Epithelial cell of prostate (primary cell): ENCODE results near the gene MTR.
"Not testable (repeated sequence)": the region's sequence is repeated elsewhere in the genome, so short reads cannot be mapped to it uniquely, and the experiment has no call there.

Source experiments
- DNase-seq: peaks from one replicate; pipeline ENCODE4 v3.0.0-alpha.2; 2011; ENCODE audit warnings: low read depth, low spot score
- H3K27ac ChIP-seq: fragments of 450-650 bp; 2 replicates; pipeline ENCODE4 v1.5.1; 2017; ENCODE audit warnings: mild to moderate bottlenecking

MTR gene

GRCh38 chr1:236829085-236829484 is 34.0 kb downstream of the MTR start:
- H3K27ac ChIP-seq = no peak overlapping the region
- DNase-seq = no peak

- no peak overlapping the region for H3K27ac ChIP-seq
- DNase-seq = no peak
Observed at GRCh38 chr1:236830116-236830515, 35.0 kb downstream of the MTR start.

DNA sequence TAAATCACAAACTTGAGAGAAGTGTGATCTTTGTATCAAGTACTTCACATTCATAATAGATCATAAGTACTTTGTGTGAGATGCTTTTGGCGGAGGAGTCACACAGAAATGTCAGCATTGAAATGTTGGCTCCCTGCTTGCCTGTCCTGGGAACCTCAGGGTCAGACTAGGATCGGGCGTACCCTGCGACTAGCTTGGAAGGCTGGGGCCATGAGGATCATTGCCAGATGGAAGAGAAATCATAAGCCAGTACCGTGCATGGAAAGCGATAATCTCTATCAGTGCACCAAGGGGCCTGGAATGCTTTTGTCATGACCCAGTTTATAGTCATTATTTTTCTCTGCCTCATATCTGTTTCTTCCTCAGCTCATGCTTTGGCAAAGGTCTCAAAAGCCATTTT is 35.5 kb downstream of the MTR start:
- no peak for DNase-seq
- no peak overlapping the region for H3K27ac ChIP-seq

DNA sequence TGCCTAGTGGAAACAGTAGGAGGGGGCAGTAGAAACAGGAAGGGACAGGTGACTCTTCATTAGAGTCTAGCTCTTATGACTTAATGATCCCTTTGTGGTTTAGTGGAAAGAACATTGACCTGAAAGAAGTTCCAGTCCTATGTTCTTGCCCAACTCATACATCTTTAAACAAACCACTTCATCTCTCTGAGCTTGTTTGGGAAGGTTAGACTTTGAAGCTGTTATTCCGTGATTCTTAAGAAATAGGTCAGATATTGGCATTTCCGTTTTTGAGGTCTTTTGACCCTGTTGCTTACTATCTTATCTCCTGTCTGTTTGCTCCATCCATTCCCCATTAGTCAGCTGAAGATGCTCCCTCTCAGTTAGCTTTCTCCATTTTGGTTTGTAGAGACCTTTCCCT is 38.5 kb downstream of the MTR start:
- no peak overlapping the region for H3K27ac ChIP-seq
- DNase-seq = no peak

DNA sequence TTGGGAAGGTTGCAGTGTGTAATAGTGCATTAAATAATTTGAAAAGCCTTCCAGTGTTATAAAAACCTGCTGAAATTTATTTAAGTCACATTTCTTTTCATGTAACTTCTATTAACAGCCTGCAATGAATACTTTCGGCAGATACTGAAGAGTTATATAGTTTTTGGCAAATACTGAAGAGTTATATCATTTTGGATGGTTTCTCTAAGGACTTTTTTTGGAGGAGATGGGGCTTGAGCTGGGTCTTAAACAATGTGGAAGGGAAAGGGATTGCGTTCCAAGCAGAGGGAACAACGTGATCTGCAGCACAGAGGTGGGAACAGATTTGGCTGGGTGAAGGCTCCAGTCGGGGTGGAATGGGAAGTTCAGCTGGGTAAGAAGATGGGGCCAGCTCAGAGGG is 39.8 kb downstream of the MTR start:
- no peak for DNase-seq
- H3K27ac ChIP-seq = no peak overlapping the region

GRCh38 chr1:236835491-236835890 is 40.4 kb downstream of the MTR start:
- no peak overlapping the region for H3K27ac ChIP-seq
- DNase-seq = no peak

GRCh38 chr1:236836157-236836556 is 41.1 kb downstream of the MTR start:
- DNase-seq = no peak
- no peak overlapping the region for H3K27ac ChIP-seq

DNA sequence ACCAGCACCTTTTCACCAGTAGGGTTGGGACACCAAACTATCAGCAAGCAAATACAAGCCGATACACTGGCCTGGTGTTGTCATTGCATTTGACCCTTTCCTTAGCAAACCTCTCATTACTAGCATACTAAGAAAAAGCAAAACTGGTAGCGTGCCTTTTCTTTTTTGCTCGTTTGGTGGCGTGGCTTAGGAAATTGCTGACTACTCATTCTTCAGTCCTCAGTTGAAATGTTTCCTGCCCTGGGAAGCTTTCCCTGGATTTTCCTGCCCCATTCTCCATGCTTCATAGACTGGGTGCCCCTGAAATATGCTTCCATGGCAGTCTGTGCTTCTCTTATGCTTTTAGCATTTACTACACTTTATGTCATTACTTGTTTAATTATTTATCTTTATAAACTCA is 42.0 kb downstream of the MTR start:
- H3K27ac ChIP-seq = no peak overlapping the region
- DNase-seq = no peak

- no peak overlapping the region for H3K27ac ChIP-seq
- DNase-seq = no peak
Observed at GRCh38 chr1:236837897-236838296, 42.8 kb downstream of the MTR start.

GRCh38 chr1:236841341-236841740 is 46.2 kb downstream of the MTR start:
- DNase-seq = no peak
- H3K27ac ChIP-seq = no peak overlapping the region

- no peak for DNase-seq
- no peak overlapping the region for H3K27ac ChIP-seq
Observed at GRCh38 chr1:236844499-236845271, 49.6 kb downstream of the MTR start.

DNA sequence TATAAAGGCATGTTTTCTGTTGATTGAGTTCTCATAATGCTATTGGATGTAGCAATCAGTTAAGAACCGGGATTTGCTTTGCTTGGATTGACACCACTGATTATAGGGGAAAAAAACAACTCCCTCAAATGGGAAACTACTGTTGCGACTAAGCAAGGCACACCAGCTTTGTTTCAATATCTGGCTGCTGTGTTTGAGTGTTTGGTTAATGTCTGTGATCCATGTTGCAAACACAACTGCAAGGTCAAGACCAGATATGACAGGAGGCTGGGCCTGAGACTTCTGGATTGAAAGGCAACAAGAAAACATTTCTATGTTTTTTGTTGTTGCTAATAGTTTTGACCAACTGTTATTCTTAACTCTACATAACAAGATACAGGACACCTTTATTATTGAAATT is 50.7 kb downstream of the MTR start:
- H3K27ac ChIP-seq = no peak overlapping the region
- no peak for DNase-seq

DNA sequence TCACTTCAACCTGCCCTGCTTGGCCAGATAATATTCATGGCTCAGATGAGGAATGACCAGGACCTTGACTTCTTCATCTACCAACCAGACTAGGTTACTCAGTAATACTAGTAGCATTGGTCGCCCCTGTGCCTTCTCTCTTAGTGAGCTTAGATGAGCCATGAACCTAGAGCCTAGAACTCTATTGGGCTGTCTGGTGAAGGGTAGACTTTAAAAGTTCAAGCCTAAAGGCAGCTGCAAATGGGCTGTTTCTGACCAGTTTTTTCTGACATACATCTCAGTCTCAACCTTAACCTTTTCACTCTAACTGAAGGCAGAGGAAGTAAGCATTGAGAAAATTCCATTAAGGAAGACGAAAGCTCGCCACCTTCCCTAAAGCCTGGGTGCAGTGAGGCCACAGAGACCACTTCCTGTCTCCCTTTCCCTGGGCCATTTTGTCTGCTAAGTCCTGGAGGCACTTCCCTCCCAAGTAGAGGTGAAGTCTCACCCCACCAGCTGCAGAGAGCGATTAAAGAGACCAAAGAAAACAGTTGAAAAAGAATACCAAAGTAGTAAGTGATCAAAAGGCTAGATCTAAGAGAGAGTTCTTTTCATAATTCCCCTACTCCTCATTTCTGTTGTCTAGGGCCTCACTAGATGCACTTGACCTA is 53.3 kb downstream of the MTR start:
- H3K27ac ChIP-seq = no peak overlapping the region
- no peak for DNase-seq

- DNase-seq = no peak
- no peak overlapping the region for H3K27ac ChIP-seq
Observed at GRCh38 chr1:236850077-236850979, 55.2 kb downstream of the MTR start.

DNA sequence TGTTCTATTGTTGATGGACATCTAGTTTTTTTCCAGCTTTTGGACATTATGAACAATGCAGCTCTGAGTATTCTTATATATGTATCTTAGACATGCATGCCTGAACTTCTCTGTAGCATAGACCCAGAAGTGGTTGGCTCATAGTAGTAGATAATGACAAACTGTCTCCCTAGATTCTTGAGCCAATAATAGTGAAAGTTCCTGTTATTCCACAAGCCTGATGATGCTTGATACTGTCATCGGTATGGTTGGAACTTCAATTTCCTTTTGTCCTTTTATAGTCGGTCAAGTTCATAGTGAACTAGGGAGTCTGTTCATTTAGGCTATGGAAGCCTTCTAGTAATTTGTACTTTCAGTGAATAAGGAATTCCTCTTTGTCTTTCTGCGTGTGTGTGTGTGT is 56.8 kb downstream of the MTR start:
- no peak for DNase-seq
- H3K27ac ChIP-seq = no peak overlapping the region

DNA sequence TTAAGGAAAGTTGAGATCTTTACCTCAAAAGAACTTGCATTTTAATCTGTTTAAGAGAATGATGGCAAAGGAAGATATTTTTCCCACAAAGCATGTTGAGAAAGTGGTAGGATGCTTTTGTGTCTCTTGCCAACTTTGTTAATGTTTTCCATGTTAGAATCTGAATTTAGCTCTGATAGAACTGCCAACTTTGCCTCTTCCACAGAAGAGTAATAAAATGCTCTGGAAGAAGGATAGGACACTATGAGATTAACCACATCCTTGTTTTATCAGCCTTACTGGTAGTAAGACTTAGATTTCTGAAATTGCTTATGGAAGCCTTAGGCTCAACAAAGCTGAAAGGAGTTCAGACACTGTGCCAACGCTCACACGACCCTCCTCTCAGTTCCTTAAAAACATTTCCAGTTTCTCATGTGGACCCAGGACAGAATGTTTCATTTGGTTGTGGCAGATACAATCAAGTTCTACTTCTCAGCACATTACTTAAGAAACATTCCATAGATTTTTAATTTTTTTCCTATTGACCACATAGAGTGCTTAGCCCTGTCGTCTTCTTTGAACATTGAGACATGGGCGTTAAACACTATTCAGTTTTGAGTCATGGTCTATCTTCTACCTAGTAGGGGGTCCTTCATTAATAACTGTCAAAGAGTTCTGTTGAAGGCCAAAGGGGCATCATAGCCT is 59.0 kb downstream of the MTR start:
- H3K27ac ChIP-seq = no peak overlapping the region
- DNase-seq = no peak

GRCh38 chr1:236854605-236854983 is 59.5 kb downstream of the MTR start:
- peak; percentile 22 for DNase-seq
- H3K27ac ChIP-seq = no peak overlapping the region

DNA sequence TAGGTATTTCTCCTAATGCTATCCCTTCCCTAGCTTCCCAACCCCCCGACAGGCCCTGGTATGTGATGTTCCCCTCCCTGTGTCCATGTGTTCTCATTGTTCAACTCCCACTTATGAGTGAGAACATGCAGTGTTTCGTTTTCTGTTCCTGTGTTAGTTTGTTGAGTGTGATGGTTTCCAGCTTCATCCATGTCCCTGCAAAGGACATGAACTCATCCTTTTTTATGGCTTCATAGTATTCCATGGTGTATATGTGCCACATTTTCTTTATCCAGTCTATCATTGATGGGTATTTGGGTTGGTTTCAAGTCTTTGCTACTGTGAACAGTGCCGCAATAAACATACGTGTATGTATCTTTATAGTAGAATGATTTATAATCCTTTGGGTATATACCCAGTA is 61.6 kb downstream of the MTR start:
- not testable (repeated sequence) for DNase-seq, H3K27ac ChIP-seq

DNA sequence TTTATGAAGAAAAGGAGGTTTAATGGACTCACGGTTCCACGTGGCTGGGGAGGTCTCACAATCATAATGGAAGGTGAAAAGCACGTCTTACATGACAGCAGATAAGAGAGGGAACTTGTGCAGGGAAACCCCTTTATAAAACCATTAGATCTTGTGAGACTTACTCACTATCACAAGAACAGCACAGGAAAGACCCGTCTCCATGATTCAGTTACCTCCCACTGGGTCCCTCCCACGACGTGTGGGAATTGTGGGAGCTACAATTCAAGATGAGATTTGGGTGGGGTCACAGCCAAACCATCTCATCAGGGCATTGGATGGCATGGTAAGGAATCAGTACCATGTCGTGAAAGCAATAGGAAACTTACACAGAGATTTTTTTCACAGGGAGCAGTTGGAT is 63.1 kb downstream of the MTR start:
- no peak overlapping the region for H3K27ac ChIP-seq
- no peak for DNase-seq

DNA sequence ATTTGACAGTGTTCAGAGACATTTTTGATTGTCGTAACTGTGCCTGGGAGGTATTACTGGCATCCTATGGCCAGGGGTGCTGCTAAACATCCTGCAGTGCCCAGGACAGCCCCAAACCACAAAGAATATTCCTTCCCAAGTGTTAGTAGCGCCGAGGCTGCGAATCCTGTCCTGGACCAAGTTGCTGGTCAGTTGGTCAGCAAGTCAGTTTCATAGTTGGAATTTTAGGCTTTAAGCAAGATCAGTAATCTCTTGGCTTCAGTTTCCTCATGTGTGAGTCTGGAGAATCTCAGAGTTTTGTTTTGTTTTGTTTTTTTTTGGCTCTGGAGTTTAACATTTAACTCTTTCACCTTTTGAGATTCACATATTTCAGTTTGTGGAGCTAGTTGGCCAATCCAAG is 65.0 kb downstream of the MTR start:
- DNase-seq = no peak
- no peak overlapping the region for H3K27ac ChIP-seq

DNA sequence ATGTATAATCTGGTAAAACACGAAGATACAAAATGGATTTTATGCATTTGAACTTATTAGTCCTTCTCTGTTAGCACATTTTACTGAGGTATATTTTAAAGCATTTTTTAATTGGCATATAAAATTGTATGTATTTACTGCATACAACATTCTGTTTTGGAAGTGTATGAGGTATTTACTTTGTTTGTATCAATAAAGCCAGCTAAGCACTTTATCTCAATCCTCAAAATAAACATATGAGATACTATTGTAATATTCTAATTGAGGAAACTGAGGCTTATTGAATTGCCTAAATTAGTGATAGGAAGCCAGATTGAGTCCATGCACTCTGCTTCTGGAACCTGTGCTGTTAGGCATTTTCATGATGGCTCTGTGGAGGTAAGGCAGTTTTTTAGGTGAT is 65.6 kb downstream of the MTR start:
- H3K27ac ChIP-seq = no peak overlapping the region
- no peak for DNase-seq
